Lung microvascular endothelial cell (primary cell): Measurements from ENCODE around the gene KCNMB2. TPM values are rescaled to one million over a fixed set of nuclear protein-coding genes. Genes with fewer than 3 reads are reported as not detected.
"Not testable (repeated sequence)": the region's sequence is repeated elsewhere in the genome, so short reads cannot be mapped to it uniquely, and the experiment has no call there.

Experiments
- DNase-seq, 2 donors: peaks; one replicate each; pipeline versions ENCODE4 v3.0.0 to v3.0.0-alpha.2; 2010; ENCODE audit warnings: low read depth in 2 of 2
- total RNA-seq: library from RNA; depleted of rRNA; stranded (reverse); fragments of >200 nt; gene quantifications from 2 replicates; pipeline ENCODE4 v1.2.1, GENCODE V29; 2014

KCNMB2 gene
- total RNA-seq, 1 donor from 2014 or later = not detected

DNA sequence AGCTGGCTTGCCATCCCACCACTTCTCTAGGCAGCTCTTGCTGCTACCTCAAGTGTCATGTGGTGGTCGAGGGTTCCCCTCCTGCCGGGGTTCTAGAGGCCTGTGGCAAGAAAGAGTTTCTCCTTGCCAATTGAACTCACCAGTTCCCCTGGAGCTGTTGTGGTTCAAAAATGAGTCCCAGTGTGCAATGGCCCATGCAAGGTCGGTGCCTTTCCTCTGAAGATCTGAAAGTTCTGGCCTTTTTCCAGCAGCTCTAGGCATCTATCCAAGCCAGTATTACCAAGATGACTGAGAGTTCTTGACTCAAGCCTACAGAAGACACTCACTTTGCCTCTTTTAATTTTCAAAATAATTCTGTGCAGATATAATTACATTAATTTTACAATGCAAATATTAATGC, 163.6 kb downstream of the KCNMB2 start:
- no peak for DNase-seq

DNA sequence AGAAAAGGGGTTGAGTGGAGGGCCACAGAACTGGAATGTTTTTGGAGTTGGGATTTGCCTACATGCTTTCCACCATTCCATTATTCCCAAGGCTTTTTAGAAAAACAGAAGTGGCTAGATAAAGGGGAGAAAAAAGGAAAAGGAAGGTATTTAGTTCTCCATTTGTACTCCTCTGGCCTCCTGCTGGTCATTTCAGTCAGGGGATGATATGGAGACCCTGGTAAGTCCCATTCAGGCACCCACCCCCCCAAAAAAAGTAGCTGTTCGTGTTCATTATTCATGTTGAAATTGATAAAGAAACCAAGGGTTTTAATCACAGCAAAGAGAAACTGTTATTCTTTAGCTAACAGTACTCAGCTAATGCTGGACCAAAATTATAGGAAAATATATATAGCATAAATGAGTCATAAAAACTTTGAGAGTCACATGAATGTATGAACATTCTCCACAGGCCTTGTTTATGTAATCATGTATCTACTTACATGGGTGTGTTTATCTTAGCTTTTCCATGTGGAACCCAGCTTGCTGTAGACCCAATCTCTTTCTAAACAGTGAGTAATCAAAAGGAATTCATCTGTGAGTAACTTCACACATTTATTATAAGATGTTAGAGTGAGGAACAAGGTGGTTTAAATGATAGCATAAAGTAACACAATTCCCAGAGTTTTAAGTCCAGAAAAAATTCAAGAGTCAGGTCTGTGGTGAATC, 167.2 kb downstream of the KCNMB2 start:
- no peak for DNase-seq

GRCh38 chr3:178705925-178706324, 169.7 kb downstream of the KCNMB2 start:
- DNase-seq = no peak

DNA sequence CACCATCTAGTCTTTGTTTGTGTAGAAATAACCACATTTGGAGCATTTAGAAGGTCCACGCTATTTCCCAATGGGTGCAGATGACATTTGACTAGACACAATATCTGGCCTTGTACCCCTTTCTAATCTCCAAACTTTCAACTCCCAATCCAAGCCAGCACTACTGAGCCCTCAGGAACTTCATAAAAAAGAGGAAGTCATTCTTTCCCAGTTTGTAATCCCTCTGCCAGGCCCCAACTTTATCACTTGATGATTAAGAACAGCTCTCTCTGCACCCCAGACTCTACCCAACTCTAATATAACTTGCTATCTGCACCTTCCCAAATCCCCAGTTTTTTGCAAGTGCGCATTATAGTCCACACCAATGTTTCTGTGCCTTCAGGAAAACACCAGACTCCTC, 170.2 kb downstream of the KCNMB2 start:
- no peak for DNase-seq

GRCh38 chr3:178707311-178708031, 171.2 kb downstream of the KCNMB2 start:
- DNase-seq = no peak

DNA sequence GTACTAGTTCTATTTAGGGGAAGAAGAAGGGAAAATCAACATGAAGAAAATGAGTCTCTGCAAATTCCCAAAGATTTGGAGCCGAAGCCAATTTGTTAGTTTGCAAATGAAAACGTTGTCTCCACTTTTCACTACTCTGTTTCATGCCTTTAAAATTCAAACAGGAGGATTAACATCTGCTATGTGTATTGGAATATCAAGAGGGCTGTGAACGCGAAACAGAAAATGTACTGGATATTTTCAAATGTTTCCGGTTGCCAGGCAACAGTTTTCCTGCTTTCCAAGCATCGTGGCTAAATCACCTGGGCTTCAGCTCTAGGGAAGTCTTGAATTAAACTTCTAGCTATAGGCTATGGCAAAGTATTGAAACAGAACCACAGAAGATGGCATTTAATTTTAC, 172.8 kb downstream of the KCNMB2 start:
- DNase-seq = no peak

GRCh38 chr3:178711753-178712152, 175.5 kb downstream of the KCNMB2 start:
- DNase-seq = no peak

DNA sequence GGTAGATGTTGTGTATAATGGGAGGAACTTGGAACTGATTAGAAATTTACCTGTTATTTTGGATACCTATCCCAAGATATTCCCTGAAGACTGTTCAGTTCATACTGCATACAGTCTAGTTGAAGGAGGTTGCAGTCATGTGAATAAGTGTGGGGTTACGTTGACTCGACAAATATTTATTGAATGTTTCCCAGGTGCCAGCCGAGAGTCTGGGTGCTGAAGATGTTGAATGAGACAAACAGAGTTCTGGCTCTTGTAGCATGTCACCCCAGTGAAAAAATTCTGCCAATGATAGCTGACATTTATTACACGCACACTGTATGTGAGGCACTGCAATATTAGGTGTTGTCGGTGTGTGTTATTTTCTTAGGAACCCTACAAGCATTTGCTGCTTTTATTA, 176.0 kb downstream of the KCNMB2 start:
- no peak for DNase-seq

- no peak for DNase-seq
Observed at GRCh38 chr3:178714925-178715832, 178.9 kb downstream of the KCNMB2 start.

GRCh38 chr3:178718995-178719635, 182.9 kb downstream of the KCNMB2 start:
- DNase-seq = no peak

DNA sequence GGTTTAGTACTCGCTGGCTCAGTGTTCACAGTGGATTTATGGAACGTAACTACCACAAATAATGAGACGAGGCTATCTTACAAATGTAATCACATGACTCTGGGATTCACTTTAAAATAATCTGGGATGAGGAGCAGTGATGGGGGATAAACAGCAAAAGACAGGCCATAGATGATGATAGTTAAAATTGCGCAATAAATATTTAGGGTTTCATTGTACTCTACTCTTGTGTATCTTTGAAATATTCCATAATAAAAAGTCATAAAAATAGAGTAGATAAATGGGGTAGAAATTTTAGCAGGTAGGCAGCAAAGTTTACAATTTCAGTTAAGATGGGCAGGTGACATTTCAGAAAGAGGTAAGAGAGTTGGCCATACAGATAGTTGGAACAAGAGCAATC, 196.6 kb downstream of the KCNMB2 start:
- no peak for DNase-seq

GRCh38 chr3:178735032-178735674, 198.9 kb downstream of the KCNMB2 start:
- no peak for DNase-seq

GRCh38 chr3:178736300-178736699, 200.1 kb downstream of the KCNMB2 start:
- no peak for DNase-seq

- no peak for DNase-seq
Observed at GRCh38 chr3:178739720-178740119, 203.5 kb downstream of the KCNMB2 start.

DNA sequence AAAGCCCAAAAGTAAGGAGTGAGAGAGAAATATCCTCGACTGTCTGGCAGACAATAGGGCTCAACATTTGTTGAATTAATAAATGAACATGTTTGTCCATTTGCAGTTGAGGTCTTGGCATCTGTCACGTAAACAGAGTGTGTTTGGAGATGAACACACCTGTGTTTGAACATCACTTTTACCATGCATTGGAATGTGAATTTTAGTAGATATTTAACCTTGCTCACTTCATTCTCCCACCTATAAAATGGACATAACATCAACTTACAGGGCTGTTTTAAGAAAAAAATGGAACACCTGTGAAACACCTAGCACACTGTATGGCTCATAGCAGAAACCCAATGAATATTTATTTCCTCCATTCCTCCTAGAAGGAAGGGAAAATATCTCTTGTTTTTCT, 204.8 kb downstream of the KCNMB2 start:
- no peak for DNase-seq

DNA sequence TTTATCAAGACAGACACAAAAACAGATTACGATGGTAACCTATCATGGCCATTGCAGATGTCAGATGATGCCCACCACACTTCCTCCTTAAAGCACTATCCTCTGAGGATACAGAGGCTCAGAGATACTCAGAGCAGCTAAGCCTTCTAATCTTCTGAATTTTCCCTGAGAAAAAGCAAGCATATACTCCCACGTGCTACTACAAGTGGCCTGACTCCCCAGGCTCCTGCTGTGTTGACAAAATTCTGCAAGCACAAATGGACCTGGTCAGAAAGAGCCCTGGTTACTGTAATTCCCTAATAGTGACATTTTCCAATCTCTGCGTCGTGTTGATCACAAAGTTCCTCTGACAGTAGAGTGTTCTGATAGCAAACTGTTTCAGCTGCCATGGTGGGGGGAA, 207.1 kb downstream of the KCNMB2 start:
- no peak for DNase-seq

GRCh38 chr3:178745861-178746655, 209.8 kb downstream of the KCNMB2 start:
- DNase-seq = not testable (repeated sequence)

DNA sequence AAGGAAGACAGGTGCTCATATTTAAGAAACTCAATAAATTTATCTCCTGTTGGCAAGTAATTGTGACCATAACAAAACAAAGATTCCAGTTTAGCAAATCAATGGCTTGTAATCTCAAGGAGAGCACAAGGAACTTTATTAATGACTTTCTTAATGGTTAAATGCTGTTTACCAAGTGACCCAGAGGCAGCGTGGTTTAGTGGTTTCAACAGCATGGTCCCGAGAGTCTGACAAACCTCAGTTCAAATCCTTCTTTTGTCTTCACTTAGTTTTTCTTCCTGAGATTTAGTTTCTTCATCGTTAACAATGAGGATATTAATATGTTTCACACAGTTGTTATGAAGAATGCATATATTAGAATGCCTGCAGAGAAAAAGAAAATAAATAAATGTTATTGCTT, 212.6 kb downstream of the KCNMB2 start:
- DNase-seq = no peak

DNA sequence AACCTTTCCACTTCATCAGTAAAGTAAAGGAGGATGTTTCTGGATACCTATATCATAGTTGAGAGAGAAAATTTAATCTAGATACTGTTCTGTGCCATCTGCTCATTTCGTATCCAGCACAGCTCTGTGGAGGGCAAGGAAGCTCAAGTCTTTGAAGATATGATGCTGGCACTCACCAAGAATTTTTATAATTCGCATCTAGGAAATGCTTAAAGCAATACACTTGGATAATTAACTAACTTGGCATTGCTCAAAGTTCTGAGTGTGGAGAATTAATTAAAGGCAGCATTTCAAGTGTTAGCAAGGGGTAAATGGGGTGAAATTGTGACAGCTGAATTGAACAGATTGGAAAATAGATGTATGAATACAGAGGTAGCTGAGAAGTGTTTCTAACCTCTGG, 213.2 kb downstream of the KCNMB2 start:
- no peak for DNase-seq

DNA sequence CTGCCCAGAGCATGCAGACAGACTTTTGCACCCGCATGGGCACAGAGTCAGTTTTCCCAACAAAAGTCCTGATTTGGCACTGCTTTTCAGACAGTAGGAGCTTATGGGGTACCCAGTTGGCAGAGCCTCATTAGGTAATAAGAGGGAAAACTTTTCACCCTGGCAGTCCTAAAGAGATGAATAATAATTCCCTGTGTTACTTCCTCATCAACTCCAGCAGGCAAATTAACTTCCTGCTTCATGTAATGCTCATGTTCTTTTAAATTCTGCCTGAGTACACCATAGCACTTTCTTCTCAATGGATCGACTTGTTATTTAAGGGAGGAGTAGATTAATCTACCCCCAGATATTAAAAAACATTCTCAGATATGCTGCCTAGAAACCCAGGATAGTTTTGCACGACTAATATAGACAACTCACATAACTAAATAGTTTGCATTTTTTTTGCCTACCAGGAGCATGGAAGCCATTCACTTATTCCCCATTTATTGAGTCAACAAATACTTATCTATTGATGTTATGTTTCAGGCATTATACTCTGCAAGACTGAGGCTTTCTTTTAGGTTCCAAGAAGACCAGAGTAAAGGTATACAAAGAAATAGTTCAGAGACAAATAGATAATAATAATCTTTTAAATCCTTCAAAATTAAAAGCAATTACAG, 214.5 kb downstream of the KCNMB2 start:
- no peak for DNase-seq
